Measurements from ENCODE around the gene SBNO1. TPM values are rescaled to one million over a fixed set of nuclear protein-coding genes. Genes with fewer than 3 reads are reported as not detected.

The SBNO1 gene
- total RNA-seq, 1 donor = 41.0 TPM

GRCh38 chr12:123399255-123399617, 34.6 kb upstream of the SBNO1 start:
- TF ChIP-seq CTCF (IDR thresholded peaks at IDR 0.05; ENCODE audit: insufficient read depth, low read depth, low read length) = no peak
- no peak for DNase-seq (ENCODE audit: low read depth)
- no peak overlapping the region for H3K4me3 ChIP-seq (ENCODE audit: low read depth, low read length)

- DNase-seq (ENCODE audit: low read depth) = peak; percentile 87
- no peak overlapping the region for H3K4me3 ChIP-seq (ENCODE audit: low read depth, low read length)
- TF ChIP-seq CTCF (IDR thresholded peaks at IDR 0.05; ENCODE audit: insufficient read depth, low read depth, low read length) = no peak
These were observed 34.1 kb upstream of the SBNO1 start for GRCh38 chr12:123398550-123399254.

GRCh38 chr12:123398177-123398549, 33.5 kb upstream of the SBNO1 start:
- H3K4me3 ChIP-seq (ENCODE audit: low read depth, low read length) = no peak overlapping the region
- TF ChIP-seq CTCF (IDR thresholded peaks at IDR 0.05; ENCODE audit: insufficient read depth, low read depth, low read length) = no peak
- no peak for DNase-seq (ENCODE audit: low read depth)

- H3K4me3 ChIP-seq (ENCODE audit: low read depth, low read length) = no peak overlapping the region
- no peak for DNase-seq (ENCODE audit: low read depth)
- no peak for TF ChIP-seq CTCF (IDR thresholded peaks at IDR 0.05; ENCODE audit: insufficient read depth, low read depth, low read length)
These were observed 32.8 kb upstream of the SBNO1 start for GRCh38 chr12:123397400-123397799.

- DNase-seq (ENCODE audit: low read depth) = no peak
- no peak overlapping the region for H3K4me3 ChIP-seq (ENCODE audit: low read depth, low read length)
These were observed 32.3 kb upstream of the SBNO1 start for GRCh38 chr12:123396954-123397353.

GRCh38 chr12:123396543-123396942, 31.9 kb upstream of the SBNO1 start:
- H3K4me3 ChIP-seq (ENCODE audit: low read depth, low read length) = no peak overlapping the region
- TF ChIP-seq CTCF (IDR thresholded peaks at IDR 0.05; ENCODE audit: insufficient read depth, low read depth, low read length) = no peak
- no peak for DNase-seq (ENCODE audit: low read depth)

More at GRCh38 chr12:123396954-123397353, 32.3 kb upstream of the SBNO1 start:
- no peak for TF ChIP-seq CTCF (IDR thresholded peaks at IDR 0.05; ENCODE audit: insufficient read depth, low read depth, low read length)

- DNase-seq (ENCODE audit: low read depth) = no peak
- H3K4me3 ChIP-seq (ENCODE audit: low read depth, low read length) = no peak overlapping the region
- TF ChIP-seq CTCF (IDR thresholded peaks at IDR 0.05; ENCODE audit: insufficient read depth, low read depth, low read length) = no peak
These were observed 30.6 kb upstream of the SBNO1 start for GRCh38 chr12:123395236-123395635.
